ENCODE results near the gene PRPSAP2. TPM values are rescaled to one million over a fixed set of nuclear protein-coding genes. Genes with fewer than 3 reads are reported as not detected.
A peak's percentile ranks its signal among the peaks of the same experiment; 100 is the strongest.

PRPSAP2 gene
- total and polyA plus RNA-seq, 7 donors: 23.6 to 45.7 (median 30.0) TPM

DNA sequence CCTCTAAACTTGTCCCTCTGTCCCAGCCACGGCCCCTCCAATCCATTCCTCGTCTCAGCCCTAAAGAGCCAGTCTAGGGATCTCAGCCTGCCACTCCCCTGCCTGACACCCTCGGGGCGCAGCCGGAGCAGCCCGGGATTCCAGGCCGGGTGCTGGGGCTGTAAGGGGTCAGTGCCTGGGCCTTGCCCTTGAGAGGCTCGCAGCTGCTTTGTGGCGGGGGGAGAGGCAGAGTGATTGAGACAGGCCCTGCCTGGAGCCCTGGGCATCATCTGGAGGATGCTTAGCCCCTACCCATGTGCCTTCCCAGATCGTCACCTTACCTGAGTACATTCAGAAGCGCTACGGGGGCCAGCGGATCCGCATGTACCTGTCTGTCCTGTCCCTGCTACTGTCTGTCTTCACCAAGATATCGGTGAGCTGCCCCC lies 102.3 kb downstream of the PRPSAP2 start:
- Histone ChIP-seq H3K27ac (no peak overlapping the region), H3K9me3 (no peaks in the 10 kb centered on the region), H3K4me1 (peaks cover 0 to 13% (median 10%) of the 10 kb centered on the region in 4 donors), H3K36me3 (no peaks in the 10 kb centered on the region), H3K4me3 (no peak overlapping the region), H3K27me3 (no peaks in the 10 kb centered on the region)
- TF ChIP-seq POLR2AphosphoS5 (IDR thresholded peaks at IDR 0.05) (no peak), POLR2A (IDR thresholded peaks at IDR 0.05) (no peak), EP300 (IDR thresholded peaks at IDR 0.05) (no peak)
- TF ChIP-seq, protein P1, sequence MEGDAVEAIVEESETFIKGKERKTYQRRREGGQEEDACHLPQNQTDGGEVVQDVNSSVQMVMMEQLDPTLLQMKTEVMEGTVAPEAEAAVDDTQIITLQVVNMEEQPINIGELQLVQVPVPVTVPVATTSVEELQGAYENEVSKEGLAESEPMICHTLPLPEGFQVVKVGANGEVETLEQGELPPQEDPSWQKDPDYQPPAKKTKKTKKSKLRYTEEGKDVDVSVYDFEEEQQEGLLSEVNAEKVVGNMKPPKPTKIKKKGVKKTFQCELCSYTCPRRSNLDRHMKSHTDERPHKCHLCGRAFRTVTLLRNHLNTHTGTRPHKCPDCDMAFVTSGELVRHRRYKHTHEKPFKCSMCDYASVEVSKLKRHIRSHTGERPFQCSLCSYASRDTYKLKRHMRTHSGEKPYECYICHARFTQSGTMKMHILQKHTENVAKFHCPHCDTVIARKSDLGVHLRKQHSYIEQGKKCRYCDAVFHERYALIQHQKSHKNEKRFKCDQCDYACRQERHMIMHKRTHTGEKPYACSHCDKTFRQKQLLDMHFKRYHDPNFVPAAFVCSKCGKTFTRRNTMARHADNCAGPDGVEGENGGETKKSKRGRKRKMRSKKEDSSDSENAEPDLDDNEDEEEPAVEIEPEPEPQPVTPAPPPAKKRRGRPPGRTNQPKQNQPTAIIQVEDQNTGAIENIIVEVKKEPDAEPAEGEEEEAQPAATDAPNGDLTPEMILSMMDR (IDR thresholded peaks at IDR 0.05): no peak
- DNase-seq: no peak
- 89 to 91% methylated on average over 15 of the region's 15 CpGs for WGBS, 2 donors
- intact Hi-C loops (cut with DNase I): loop anchor here (5.0 kb wide), 1 partner anchor 143 kb away; no protein-coding TSS in a partner anchor

DNA sequence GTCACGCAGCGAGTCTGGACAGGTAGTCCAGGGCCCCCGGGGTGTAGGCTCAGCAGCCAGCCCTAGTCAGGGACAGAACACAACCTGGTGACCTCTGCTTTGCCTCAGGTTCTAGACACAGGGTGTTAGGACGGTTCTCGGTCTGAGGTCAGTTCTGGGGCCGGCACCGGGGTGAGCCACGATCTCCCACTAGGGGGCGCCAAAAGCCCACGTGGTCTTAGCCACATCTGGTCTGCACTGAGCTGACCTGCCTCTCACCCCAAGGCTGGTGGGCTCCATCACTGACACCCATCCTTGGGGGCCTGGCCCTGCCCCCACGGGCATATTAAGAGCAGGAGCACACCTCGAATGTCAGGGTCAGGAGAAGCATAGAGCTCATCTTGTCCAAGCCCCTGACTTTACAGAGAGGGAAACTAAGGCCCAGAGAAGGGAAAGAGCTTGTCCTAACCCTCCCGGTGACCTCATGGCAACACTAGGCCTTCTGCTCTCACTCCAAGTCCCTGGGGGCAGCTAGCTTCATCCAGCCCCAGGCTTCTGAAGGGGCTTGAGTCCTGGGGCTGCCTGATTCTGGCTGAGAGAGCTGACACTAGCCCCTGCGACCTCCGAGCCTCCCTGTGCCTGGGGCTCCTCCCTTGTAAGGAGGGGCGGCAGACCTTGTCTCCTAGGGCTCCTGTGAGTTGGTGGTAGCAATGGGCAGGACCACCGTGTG lies 103.0 kb downstream of the PRPSAP2 start:
- peak; percentile 87 for DNase-seq
- intact Hi-C loops (cut with DNase I): loop anchor here (5.0 kb wide), 1 partner anchor 144 kb away; no protein-coding TSS in a partner anchor
- no peaks in the 10 kb centered on the region for H3K36me3 ChIP-seq
- H3K4me1 ChIP-seq: peaks cover 0 to 13% (median 10%) of the 10 kb centered on the region in 4 donors
- 33 to 41% methylated on average over 17 of the region's 17 CpGs for WGBS, 2 donors
- no peak overlapping the region for H3K4me3 ChIP-seq
- TF ChIP-seq, protein P1 (IDR thresholded peaks at IDR 0.05): peak; percentile 72 to 91 (median 88)
- no peak for TF ChIP-seq EP300 (IDR thresholded peaks at IDR 0.05)
- H3K27me3 ChIP-seq: no peaks in the 10 kb centered on the region
- no peaks in the 10 kb centered on the region for H3K9me3 ChIP-seq
- no peak overlapping the region for H3K27ac ChIP-seq

DNA sequence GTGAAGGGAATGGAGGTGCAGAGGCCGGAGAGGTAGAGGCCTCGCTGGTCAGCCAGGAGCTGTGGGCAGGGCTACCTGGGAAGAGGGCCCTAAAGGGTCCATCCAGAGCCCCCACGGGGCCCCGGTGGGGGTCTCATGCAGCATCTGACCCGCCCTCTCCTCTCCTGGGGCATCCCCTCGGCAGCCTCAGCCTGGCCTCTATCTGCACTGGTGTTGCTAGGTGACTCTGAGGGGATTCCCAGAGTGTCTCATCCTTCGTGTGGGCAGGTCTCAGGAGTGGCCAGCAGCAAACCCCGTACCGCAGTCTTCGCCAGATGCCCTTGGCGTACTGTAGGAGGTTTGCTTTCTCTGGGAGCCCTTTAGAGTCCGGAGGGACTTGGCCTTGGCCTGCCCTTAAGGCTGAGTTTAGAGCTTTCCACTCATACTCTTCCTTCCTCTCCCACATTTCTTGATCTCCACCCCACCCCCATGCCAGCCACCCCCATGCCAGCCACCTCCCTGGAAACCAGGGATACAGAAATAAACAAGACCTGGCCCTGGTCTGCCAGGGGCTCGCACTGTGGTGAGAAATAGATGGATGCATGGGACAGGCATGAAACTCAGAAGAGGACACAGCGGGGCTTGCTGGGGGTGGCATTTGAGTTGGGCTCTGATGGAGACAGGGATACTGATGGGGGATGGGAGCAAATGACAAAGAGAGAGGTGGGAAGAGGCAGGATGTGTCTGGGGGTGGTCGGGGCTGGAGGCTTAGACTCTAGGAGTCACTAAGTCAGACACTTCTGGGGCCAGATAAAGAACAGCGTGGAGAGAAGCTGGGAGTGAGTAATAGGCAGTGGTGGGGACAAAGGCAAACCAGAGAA lies 103.9 kb downstream of the PRPSAP2 start:
- TF ChIP-seq EP300 (IDR thresholded peaks at IDR 0.05): no peak
- Histone ChIP-seq H3K36me3 (no peaks in the 10 kb centered on the region), H3K4me1 (peaks cover 0 to 13% (median 10%) of the 10 kb centered on the region in 4 donors), H3K9me3 (no peaks in the 10 kb centered on the region), H3K27me3 (no peaks in the 10 kb centered on the region), H3K27ac (no peak overlapping the region), H3K4me3 (no peak overlapping the region)
- intact Hi-C loops (cut with DNase I): loop anchor here (5.0 kb wide), 1 partner anchor 145 kb away; no protein-coding TSS in a partner anchor
- WGBS, 2 donors: 81 to 84% methylated on average over 16 of the region's 16 CpGs
- DNase-seq: no peak

DNA sequence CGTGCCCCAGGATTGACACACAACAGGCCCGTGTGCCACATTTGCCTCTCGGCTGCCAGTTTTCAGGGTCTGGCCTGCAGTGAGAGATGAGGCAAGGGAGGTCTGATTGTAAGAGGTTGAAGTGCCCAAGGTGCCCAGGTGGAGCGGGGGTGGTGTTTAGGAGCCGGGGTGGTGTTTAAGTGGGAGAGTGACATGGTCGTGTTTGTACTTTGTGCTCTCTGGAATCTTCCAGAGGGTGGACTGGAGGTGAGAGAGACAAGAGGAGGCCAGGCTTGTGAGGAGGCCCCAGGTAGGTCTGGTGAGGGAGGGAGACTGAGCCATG lies 104.5 kb downstream of the PRPSAP2 start:
- Histone ChIP-seq H3K36me3 (no peaks in the 10 kb centered on the region), H3K27ac (no peak overlapping the region), H3K27me3 (no peaks in the 10 kb centered on the region), H3K4me3 (no peak overlapping the region), H3K9me3 (no peaks in the 10 kb centered on the region), H3K4me1 (peaks cover 0 to 13% (median 10%) of the 10 kb centered on the region in 4 donors)
- TF ChIP-seq POLR2AphosphoS5 (IDR thresholded peaks at IDR 0.05): no peak
- TF ChIP-seq, protein P1 (IDR thresholded peaks at IDR 0.05): no peak
- no peak for TF ChIP-seq POLR2A (IDR thresholded peaks at IDR 0.05)
- TF ChIP-seq EP300 (IDR thresholded peaks at IDR 0.05): no peak
- DNase-seq: no peak
- intact Hi-C loops (cut with DNase I): loop anchor here (5.0 kb wide), 1 partner anchor 145 kb away; no protein-coding TSS in a partner anchor
- 70 to 86% methylated on average over 6 of the region's 6 CpGs for WGBS, 2 donors

Data from sigmoid colon (tissue), 7 donors.